Measurements from ENCODE around the gene HS1BP3.

The HS1BP3 gene

DNA sequence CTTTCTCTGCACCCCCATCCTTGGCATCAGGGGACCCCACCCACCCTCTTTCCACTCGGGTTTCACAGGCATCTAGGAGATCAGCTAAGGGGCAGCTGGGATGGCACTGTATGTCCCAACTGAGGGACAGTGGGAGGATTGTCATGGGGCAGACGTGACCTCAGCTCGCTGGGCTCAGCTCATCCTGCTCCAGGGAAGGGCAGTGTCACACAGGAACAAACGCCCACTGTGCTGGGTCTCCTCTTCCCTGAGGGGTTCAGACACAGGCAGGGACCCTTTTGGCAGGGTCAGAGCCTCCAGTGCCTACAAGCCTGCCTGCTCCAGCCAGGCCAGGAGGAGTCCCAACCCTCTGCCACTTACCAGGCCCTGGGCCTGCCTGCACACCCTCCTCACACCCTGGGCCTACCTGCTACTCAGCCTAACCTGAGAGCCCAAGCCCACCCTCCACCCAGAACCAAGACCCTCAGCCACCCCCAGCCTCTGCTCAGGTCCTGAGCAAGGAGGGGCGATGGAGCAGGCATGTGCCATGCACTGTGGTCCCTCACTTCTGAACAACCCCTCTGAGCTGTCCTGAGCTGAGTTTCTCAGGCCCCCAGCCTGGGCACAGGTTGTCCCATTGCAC, 68.2 kb downstream of the HS1BP3 start:
- H3K4me3 ChIP-seq (ENCODE audit: low read length), result no peak overlapping the region
- TF ChIP-seq, protein P1, sequence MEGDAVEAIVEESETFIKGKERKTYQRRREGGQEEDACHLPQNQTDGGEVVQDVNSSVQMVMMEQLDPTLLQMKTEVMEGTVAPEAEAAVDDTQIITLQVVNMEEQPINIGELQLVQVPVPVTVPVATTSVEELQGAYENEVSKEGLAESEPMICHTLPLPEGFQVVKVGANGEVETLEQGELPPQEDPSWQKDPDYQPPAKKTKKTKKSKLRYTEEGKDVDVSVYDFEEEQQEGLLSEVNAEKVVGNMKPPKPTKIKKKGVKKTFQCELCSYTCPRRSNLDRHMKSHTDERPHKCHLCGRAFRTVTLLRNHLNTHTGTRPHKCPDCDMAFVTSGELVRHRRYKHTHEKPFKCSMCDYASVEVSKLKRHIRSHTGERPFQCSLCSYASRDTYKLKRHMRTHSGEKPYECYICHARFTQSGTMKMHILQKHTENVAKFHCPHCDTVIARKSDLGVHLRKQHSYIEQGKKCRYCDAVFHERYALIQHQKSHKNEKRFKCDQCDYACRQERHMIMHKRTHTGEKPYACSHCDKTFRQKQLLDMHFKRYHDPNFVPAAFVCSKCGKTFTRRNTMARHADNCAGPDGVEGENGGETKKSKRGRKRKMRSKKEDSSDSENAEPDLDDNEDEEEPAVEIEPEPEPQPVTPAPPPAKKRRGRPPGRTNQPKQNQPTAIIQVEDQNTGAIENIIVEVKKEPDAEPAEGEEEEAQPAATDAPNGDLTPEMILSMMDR (IDR thresholded peaks at IDR 0.05; ENCODE audit: insufficient read depth, low read depth, low read length, missing control alignments), result no peak
- no peak for DNase-seq (ENCODE audit: low read depth)

DNA sequence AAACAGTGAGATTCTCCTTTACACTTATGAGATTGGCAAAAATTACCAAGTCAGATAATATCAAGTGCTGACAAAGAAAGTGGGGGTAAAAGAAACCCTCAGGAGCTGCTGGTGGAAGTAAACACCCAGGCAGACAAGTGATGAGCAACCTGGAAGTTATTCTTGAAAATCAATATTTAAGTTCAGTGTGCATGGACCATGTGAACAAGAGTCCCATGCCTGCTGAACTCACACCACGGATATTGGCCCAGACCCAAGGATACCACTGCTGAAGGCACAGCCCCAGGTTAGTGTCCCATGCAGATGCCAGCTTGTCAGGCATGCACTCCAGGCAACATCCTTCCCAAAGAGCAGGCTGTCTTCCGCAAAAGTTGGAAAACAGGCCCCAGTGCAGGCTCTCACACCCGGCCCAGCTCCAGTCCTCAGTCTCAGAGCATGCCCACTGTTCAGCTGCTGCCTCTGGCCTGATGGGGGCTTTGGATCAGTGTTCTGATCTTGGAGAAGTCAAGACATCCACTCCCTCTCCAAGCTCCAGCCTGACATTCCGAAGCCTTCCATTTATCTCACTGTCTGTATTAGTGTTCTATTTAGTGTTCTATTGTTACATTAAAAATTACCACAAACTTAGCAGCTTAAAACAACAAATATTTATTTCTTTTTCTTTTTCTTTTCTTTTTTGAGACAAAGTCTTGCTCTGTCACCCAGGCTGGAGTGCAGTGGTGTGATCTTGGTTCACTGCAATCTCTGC, 70.0 kb downstream of the HS1BP3 start:
- DNase-seq (ENCODE audit: low read depth), result no peak
- no peak overlapping the region for H3K4me3 ChIP-seq (ENCODE audit: low read length)
- TF ChIP-seq, protein P1 (IDR thresholded peaks at IDR 0.05; ENCODE audit: insufficient read depth, low read depth, low read length, missing control alignments), result no peak

DNA sequence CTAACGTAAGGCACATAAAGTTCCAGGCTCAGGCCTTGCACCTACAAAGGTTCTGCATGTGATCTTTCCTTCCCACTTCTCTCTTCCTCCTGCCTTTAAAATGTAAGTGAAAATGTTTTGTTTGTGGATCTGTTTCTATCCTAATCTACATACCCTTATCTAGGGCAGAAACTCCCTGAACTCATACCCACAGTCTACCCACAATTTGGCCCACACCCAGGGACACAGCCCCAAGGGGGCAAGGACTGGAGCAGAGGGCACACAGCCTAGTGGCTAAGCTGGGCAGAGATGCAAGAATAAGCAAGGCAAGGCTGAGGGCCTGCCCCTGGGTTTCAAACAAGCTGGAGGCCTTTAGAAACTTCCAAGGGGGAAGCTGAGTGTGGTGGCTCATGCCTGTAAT, 71.0 kb downstream of the HS1BP3 start:
- TF ChIP-seq, protein P1 (IDR thresholded peaks at IDR 0.05; ENCODE audit: insufficient read depth, low read depth, low read length, missing control alignments), result no peak
- H3K4me3 ChIP-seq (ENCODE audit: low read length), result no peak overlapping the region
- no peak for DNase-seq (ENCODE audit: low read depth)

DNA sequence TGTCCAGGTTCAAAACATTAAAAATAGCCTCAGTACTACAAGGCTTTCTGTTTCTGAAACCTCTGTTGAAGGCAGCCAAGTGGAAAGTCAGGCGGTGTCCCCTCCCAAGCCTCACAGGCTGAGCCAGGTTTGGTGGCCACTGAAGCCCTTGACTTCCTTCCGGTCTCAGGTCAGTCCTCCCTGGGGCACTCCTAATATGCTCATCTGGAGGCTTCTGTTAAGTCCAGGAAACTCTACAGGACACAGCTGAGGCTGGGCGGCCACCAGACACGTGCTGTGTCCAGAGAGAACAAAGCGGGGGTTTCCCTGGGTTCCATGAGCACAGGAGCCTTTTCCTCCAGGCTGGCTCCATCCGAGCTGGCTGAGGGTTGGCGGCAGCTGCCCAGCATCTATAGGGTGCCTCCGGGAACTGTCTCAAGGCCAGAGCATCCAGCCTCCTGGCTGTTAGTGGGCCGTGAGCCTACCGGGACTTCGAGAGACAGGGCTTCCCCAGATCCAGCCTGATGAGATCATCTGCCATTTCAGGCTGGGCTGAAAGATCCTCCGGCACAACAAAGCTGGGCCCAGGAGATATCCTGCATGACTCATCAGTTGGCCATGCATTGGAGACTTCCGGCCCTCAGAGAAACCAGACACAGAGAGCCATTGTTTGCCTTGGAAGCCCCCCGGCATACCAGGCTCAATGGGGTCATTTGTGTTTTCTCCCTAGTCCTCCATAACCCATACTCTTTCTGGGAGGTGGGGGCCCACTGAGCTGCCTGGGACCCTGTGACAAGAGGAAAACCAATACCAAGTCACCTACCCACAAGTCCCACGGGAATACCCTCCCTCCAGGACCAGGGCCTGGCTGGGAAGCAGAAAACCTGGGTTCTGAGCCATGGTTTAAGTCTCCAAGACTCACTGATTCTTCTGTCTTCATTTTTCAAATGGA, 71.7 kb downstream of the HS1BP3 start:
- TF ChIP-seq, protein P1 (IDR thresholded peaks at IDR 0.05; ENCODE audit: insufficient read depth, low read depth, low read length, missing control alignments), result no peak
- no peak overlapping the region for H3K4me3 ChIP-seq (ENCODE audit: low read length)
- DNase-seq (ENCODE audit: low read depth), result peak; percentile 97

DNA sequence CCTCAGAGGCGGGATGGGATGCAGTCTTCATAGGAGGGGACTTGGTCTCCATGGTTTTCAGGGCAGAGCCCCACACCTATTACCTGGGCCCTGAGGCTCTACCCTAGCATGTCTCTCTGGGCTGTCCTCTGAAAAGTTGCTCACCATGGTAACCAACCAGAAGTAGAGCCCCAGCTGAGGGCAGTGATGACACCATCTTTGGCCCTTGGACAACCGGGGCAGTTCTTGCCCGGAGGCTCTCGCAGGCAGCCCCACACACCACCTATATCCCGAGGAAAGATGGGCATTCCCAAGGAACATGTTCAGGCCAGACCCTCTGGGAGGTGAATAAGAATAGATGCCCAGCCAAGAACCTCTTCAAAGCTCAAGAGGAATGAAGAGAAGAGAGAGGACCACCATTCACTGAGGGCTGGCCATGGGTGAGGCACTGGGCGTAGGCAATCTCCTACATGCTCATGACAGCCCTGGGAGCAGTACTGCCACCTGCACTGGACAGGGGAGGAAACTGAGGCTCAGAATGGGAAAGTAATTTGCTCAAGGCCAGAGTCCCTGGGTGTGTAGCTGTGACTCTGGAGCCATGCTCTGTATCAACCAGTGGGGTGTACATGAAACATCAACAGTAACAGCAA, 72.5 kb downstream of the HS1BP3 start:
- no peak overlapping the region for H3K4me3 ChIP-seq (ENCODE audit: low read length)
- peak; percentile 61 for DNase-seq (ENCODE audit: low read depth)
- TF ChIP-seq, protein P1 (IDR thresholded peaks at IDR 0.05; ENCODE audit: insufficient read depth, low read depth, low read length, missing control alignments), result no peak

DNA sequence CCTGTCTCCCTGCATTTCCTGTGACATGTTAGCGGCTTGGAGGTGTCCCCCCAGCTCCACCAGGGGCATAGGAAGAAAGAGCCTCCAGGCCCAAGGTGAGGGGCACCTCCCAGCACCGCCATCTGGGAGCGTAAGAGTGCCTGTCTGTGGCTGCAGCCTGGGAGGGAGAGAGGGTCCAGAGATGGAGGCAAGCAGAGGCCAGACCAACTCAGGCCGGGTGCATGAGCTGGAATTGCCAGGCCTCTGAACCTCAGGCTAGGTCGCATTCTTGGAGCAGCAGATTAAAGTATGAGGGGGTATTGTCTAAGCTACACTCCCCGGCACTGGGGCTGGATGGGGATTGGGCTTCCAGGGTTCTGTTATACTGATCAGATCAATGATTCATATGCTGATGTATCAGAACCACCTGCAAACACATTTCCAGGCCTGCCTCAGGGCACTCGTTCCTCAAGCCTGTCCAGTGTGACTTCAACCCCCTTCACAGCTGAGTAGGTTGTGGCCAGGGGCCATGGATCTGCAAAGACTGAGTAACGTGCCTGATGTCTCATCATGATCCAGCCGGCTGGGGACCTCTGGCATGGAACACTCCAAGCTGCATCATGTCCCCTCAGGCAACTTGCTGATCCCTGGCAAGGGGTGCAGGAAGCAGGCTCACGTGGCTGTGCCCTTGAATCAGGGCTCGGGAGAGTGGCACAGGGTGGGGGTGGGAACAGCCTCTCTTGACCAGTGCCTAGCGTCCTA, 73.2 kb downstream of the HS1BP3 start:
- TF ChIP-seq, protein P1 (IDR thresholded peaks at IDR 0.05; ENCODE audit: insufficient read depth, low read depth, low read length, missing control alignments), result no peak
- DNase-seq (ENCODE audit: low read depth), result peak; percentile 99

More for the DNA sequence above, 73.2 kb downstream of the HS1BP3 start:
- H3K4me3 ChIP-seq (ENCODE audit: low read length), result no peak overlapping the region

Data from epithelial cell of esophagus (primary cell).